GM12874 (cell line): Measurements from ENCODE around the gene ITGB5.

Experiments used
- TF ChIP-seq, protein P1 (sequence below): IDR thresholded peaks from 2 replicates; pipeline ENCODE4 v1.5.1; 2011; ENCODE audit warnings: low read depth, mild to moderate bottlenecking, control low read depth, low read length, moderate library complexity; ENCODE audit not compliant: insufficient read depth

ITGB5 gene

DNA sequence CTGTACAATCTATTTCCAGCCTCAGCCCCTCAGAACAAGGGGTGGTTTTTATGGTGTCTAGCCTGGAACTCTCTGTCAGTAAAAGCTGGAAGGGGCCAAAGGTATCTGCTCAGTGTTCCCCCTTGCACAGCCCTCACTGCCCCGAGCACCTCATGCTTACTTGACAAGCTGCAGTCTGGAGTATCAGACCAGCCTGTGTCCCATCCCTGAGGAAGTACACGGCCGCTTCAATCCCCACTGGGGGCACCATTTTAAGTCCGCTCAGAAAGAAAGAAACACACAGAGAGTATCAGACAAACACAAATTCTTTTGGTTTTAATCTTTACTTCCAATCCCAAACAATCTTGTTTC is 124.5 kb downstream of the ITGB5 start:
- TF ChIP-seq, protein P1, sequence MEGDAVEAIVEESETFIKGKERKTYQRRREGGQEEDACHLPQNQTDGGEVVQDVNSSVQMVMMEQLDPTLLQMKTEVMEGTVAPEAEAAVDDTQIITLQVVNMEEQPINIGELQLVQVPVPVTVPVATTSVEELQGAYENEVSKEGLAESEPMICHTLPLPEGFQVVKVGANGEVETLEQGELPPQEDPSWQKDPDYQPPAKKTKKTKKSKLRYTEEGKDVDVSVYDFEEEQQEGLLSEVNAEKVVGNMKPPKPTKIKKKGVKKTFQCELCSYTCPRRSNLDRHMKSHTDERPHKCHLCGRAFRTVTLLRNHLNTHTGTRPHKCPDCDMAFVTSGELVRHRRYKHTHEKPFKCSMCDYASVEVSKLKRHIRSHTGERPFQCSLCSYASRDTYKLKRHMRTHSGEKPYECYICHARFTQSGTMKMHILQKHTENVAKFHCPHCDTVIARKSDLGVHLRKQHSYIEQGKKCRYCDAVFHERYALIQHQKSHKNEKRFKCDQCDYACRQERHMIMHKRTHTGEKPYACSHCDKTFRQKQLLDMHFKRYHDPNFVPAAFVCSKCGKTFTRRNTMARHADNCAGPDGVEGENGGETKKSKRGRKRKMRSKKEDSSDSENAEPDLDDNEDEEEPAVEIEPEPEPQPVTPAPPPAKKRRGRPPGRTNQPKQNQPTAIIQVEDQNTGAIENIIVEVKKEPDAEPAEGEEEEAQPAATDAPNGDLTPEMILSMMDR: no peak

DNA sequence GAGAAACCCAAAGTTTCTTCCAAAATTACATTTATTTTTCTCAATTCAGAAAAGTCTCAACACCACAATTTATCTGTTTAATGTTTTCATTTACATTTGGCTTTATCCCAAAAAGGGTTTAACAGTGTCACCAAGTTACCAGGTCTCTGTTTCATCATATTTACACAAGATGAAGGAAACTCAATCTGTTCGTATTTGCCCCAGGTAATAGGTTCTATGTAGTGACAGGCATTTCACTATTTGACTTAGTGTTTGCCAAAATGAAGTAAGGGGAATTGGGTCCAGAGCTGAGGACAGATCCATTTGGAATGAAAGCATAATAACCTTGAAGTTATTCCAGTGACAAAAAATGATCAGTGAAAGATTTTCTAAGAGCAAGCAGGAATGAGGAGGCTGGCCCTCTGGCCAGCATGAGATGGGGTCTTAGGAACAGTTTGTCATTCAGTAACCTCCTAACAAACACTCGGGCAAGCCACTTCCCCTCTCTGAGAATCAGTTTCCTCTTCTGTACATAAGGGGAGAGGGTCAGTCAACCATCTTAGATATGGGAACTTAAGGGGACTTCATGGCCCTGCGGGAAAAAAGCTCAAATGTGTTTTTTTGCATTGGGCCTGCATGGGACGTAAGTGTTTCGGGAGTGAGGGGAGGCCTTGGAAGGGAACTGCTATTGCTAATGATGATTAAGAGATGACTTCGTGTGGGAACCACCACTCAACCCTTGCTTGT is 125.1 kb downstream of the ITGB5 start:
- TF ChIP-seq, protein P1: no peak

DNA sequence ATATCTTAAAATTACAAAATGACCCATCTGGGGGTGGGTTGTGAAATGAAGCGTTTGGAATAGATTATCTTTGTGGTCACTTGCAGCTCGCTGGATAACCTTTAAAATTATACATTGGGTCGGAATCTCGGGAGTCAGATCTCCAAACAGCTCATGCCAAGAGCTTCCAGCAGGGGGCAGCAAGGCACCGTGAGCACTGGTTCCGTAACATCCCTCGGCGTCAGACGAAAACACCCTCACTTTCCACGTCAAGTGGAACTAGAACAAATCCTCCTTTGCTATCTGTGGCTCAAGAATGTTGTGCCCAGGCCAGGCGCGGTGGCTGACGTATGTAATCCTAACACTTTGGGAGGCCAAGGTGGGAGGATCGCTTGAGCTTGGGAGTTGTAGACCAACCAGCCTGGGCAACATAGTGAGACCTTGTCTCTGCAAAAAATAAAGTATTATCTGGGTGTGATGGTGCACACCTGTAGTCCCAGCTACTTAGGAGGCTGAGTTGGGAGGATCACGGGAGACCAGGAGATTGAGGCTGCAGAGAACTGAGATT is 125.8 kb downstream of the ITGB5 start:
- TF ChIP-seq, protein P1: peak; percentile 94

DNA sequence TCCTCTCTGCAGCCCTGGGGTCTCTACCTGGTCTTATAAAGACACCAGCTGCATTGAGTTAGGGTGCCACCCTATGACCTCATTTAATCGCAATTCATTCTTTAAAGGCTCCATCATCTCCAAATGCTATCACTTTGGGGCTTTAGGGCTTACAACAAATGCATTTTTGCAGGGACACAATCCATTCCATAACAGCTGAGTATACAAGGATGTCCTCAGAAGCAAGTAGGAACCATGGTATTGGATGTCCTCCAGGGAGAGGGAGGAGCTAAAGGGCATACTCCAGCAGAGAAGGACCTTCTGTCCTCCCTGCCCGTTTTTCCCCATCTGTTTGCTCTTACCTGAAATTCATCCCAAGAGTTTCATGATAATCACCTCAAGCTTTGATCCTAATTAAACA is 126.6 kb downstream of the ITGB5 start:
- TF ChIP-seq, protein P1: no peak

DNA sequence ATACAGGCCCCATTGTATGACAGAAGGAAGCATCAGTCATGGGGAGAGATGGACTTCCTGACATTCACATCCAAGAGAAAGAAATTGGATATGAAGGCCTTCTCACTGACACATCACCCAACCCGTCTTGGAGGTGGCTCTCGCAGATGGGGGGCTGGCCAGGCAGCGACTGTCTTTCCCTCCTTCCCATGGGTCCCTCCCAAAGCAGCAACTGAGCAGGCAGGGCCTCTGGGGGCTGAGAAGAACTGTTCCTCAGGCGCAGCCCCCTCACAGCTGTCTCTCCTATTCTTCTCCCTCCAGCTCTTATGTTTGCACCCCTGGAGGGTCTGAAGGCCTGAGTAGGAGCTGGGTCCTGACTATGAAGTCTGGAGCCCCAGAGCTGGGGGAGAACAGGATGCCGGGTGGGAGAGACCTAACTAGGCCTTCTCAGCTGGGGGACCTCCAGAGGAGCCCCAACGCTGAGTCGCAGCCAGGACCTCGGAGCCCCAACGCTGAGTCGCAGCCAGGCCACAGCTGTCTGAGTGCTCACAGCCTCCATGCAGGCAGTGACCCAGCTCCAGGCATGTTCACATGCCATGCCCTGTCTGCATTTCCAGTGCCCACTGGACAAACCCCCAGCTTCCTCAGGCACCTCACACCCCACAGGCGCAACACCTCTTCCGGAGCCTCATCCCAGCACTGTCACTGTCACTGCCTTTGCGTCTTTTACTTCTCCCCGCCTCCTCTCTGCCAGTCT is 127.3 kb downstream of the ITGB5 start:
- TF ChIP-seq, protein P1: no peak

DNA sequence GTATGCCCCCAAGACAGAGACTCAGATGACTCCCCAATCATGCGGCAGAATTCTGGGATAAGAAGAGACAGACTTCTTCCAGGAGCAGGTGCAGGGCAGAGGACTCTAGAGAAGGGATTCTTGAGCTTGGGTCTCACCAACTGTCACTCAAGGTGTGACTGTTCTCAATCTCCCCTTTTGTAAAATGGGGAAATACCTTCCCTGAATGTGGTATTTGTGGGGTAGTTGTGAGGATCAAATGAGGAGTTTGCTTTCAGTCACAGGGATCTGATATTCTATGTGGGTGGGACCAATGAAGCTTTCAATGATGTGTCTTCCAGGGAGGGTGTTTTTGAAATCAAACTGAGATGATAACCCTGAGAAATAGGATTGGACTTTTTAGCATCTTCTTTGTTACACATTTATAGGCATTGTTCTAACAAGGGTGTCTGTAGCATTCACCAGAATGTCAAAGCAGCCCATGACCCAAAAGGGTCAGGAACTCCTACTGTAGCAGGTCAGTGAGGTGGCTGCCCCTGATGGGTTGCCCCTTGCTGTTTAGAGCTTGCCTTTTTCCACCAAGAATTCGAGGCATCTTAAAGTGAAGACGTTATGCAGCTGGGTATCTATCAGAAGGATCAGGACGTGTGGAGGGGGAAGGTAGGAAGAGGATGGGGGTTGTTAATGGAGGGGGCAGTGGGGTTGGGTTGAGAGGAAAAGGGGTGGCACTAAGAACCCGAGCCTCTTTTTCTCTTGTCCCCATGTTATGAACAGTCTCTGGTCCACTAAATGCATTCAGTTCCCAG is 128.1 kb downstream of the ITGB5 start:
- TF ChIP-seq, protein P1: no peak

DNA sequence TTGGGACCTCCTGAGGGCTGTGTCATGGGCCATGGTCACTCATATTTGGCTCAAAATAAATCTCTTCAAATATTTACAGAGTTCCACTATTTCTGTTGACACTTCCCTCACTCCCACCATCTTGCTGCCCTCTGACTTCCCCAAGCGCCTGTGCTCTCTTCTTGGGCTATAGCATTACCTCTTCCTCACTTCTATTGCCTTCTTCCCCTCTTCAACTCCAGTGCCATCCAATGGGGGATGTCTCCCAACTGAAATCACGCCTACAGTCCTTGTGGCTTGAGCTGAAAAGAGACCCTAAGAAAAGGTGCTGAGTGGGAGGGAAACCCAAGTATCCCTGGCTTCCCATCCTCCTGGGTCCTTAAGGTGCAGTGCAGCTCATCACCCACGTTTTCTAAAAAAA is 135.1 kb downstream of the ITGB5 start:
- TF ChIP-seq, protein P1: no peak
